Skeletal muscle cell (primary cell): ENCODE measurements around the gene KLC1.

ENCODE experiments used
- DNase-seq: peaks from one replicate; pipeline ENCODE4 v3.0.0-alpha.2; 2010; ENCODE audit warnings: low read depth
- H3K4me3 ChIP-seq: 2 replicates; pipeline ENCODE4 v1.5.1; 2011; ENCODE audit warnings: low read depth, mild to moderate bottlenecking, control low read depth, low read length, moderate library complexity

The KLC1 gene

GRCh38 chr14:103739793-103740501 lies 110.9 kb downstream of the KLC1 start:
- no peak for DNase-seq
- no peak overlapping the region for H3K4me3 ChIP-seq

GRCh38 chr14:103740991-103741689 lies 112.1 kb downstream of the KLC1 start:
- DNase-seq, result no peak
- no peak overlapping the region for H3K4me3 ChIP-seq

GRCh38 chr14:103741876-103742275 lies 112.9 kb downstream of the KLC1 start:
- no peak for DNase-seq
- no peak overlapping the region for H3K4me3 ChIP-seq

GRCh38 chr14:103742499-103743255 lies 113.7 kb downstream of the KLC1 start:
- no peak for DNase-seq
- no peak overlapping the region for H3K4me3 ChIP-seq

- DNase-seq, result no peak
- no peak overlapping the region for H3K4me3 ChIP-seq
Measured at GRCh38 chr14:103743691-103744090, 114.7 kb downstream of the KLC1 start.

- H3K4me3 ChIP-seq, result no peak overlapping the region
- DNase-seq, result no peak
Measured at GRCh38 chr14:103744621-103745395, 115.8 kb downstream of the KLC1 start.

- H3K4me3 ChIP-seq, result no peak overlapping the region
- no peak for DNase-seq
Measured at GRCh38 chr14:103745424-103745823, 116.4 kb downstream of the KLC1 start.

- peak; percentile 14 for DNase-seq
- H3K4me3 ChIP-seq, result no peak overlapping the region
Measured at GRCh38 chr14:103746701-103747100, 117.7 kb downstream of the KLC1 start.

GRCh38 chr14:103748534-103748857 lies 119.5 kb downstream of the KLC1 start:
- no peak overlapping the region for H3K4me3 ChIP-seq
- no peak for DNase-seq

GRCh38 chr14:103749452-103749851 lies 120.4 kb downstream of the KLC1 start:
- DNase-seq, result no peak
- H3K4me3 ChIP-seq, result no peak overlapping the region

GRCh38 chr14:103749860-103750259 lies 120.8 kb downstream of the KLC1 start:
- DNase-seq, result no peak
- no peak overlapping the region for H3K4me3 ChIP-seq
